Smooth muscle cell of the coronary artery (primary cell): ENCODE data around the gene FATE1. TPM values are rescaled to one million over a fixed set of nuclear protein-coding genes. Genes with fewer than 3 reads are reported as not detected.

Source experiments
- total RNA-seq: library from RNA; depleted of rRNA; stranded (reverse); fragments of >200 nt; gene quantifications from 2 replicates; pipeline ENCODE4 v1.2.3, GENCODE V29; 2014; ENCODE audit warnings: low replicate concordance

FATE1 gene, protein sequence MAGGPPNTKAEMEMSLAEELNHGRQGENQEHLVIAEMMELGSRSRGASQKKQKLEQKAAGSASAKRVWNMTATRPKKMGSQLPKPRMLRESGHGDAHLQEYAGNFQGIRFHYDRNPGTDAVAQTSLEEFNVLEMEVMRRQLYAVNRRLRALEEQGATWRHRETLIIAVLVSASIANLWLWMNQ
- not detected in 2 replicates for total RNA-seq

DNA sequence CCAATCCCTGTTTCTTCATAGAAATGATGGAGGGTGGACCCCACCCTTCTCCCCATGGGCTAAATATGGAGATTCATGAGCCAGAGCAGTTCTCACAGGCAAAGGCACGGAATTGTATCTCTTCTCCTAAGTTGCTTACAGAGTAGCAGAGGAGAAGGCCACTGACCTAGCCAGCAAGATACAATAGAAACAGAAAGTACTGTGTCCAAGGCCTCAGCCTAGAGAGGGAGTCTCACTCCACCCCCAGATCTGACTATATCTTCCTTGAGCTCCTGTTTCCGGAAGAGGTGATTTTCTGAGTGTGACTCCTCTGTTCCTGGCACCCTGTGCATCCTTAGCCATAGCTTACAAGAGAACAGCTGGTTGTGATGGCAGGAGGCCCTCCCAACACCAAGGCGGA is at the start of gene FATE1:
FATE1 (plus strand) TSS at position 284 of the 400 bp plus-strand sequence; CDS start at position 369, 85 bp downstream.

DNA sequence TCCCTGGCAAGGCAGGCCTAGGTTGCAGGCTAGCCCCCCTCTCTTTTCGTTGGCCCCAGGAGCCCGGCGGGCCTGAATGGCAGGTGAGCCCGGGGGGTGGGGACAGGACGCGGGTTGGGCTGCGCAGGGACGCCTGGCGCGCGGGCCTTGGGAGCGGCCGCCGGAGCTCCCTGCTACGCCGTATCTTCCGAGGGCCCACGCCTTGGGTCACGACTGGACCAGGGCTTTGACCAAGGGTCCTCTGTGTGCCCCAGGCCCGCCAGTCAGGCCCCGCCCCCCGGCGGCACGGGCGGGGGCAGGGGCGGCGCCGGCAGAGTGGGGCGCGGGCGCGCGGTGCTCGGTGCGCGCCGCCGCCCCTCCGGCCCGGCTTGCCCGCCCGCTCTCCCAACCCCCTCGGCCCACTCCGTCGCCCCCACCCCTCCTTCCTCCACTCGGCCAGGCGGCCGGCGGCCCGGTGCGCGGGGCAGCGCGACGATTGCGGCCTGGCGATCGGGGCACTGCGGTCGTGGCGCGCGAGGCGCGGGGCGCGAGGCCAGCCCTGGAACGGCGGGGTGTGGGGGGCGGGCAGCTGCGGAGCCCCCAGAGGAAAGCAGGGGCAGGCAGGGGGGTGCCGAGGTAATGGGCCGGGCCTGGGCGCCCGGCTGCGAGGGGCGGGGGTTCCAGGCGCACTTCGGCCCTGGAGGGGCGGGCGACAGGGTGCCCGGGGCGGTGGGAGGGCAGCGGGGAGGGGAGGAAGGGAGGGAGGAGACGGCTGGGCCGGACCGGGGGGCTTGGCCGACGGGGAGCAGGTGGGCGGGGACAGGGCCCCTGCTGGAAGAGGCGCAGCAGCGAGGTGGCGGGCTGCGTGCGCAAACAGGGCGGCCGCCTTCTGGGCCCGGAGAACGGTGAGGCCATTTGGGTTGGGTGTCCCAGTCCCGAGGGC is 20.9 kb upstream of the FATE1 start, which contains the start of gene PRRG3:
PRRG3 (plus strand) TSS at position 798 of the 922 bp plus-strand sequence. CDS start 3,357 bp downstream, outside the sequence.

DNA sequence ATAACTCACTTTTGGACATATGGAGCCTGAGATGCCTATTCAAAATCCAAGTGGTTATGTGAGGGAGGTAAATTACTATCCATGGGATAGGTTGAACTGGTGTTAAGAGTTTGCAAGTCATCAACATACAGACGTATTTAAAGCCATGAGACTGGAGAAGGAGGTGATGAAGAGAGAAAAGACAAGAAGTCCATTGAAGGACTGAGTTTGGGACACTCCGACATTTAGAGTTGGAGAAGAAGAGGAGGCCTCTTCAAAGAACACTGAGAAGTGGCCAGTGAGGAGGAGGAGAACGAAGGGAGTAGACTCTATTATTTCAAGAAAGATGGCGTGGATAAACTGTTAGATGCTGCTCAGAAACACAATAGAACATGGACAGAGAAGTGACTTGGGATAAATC is 18.6 kb downstream of the FATE1 start, which contains the start of gene CNGA2:
CNGA2 (plus strand) TSS at position 301 of the 400 bp plus-strand sequence. CDS start 3,738 bp downstream, outside the sequence.

Other genes with a start within 250 kb of the FATE1 start
- not detected in 2 replicates for gene PASD1, start 152.4 kb upstream of the FATE1 start, total RNA-seq
- gene PRRG3, start 20.6 kb upstream of the FATE1 start, total RNA-seq: 2.1 TPM in 1 of 2 replicates, not detected in the other
- gene CNGA2, start 18.7 kb downstream of the FATE1 start, total RNA-seq: not detected in 2 replicates
- not detected in 2 replicates for gene MAGEA4, start 196.9 kb downstream of the FATE1 start, total RNA-seq